Neural cell (in vitro differentiated cells): Measurements from ENCODE around the gene PTRH2.

Experiments used
- CTCF ChIP-seq: fragments of 450-650 bp; IDR thresholded peaks from 2 replicates; pipeline ENCODE4 v1.5.1; 2014; ENCODE audit warnings: antibody characterized with exemption, mild to moderate bottlenecking, moderate library complexity; ENCODE audit not compliant: poor library complexity, severe bottlenecking
- EZH2 ChIP-seq: fragments of 200-600, 300-800 bp; shearing (Covaris generic), sonication (generic); IDR thresholded peaks from 2 replicates; pipeline ENCODE4 v1.6.1; 2014; ENCODE audit warnings: antibody characterized with exemption, low read length, borderline replicate concordance, mild to moderate bottlenecking; ENCODE audit not compliant: insufficient read depth, poor library complexity, severe bottlenecking
- POLR2AphosphoS5 ChIP-seq: IDR thresholded peaks from 2 replicates; pipeline ENCODE4 v1.6.1; 2012
- REST ChIP-seq: IDR thresholded peaks from 2 replicates; pipeline ENCODE4 v1.6.1; 2012; ENCODE audit warnings: borderline replicate concordance
- SMC3 ChIP-seq: fragments of 450-650 bp; conservative IDR thresholded peaks from 2 replicates; pipeline ENCODE4 v1.6.1; 2014; ENCODE audit warnings: antibody characterized with exemption, mild to moderate bottlenecking, moderate library complexity; ENCODE audit not compliant: poor library complexity
- TAF1 ChIP-seq: IDR thresholded peaks from 2 replicates; pipeline ENCODE4 v1.6.1; 2012; ENCODE audit warnings: low read depth

GRCh38 chr17:59650642-59651041 lies 56.6 kb downstream of the PTRH2 start:
- TF ChIP-seq CTCF: no peak
- no peak for TF ChIP-seq SMC3
- TF ChIP-seq TAF1: no peak
- TF ChIP-seq REST: no peak
- TF ChIP-seq EZH2: no peak
- no peak for TF ChIP-seq POLR2AphosphoS5
